ENCODE measurements around the gene LHPP. TPM values are rescaled to one million over a fixed set of nuclear protein-coding genes. Genes with fewer than 3 reads are reported as not detected.
"Not testable (repeated sequence)": the region's sequence is repeated elsewhere in the genome, so short reads cannot be mapped to it uniquely, and the experiment has no call there.

Gene LHPP
- total and polyA plus RNA-seq, 2 experiments from 2014 or later = 27.4 to 40.2 TPM

GRCh38 chr10:124433461-124433860 is 28.2 kb upstream of the LHPP start (continued):
- TF ChIP-seq ZNF462 (CRISPR knock-in tag; IDR thresholded peaks at IDR 0.05) = no peak
- no peak for TF ChIP-seq REST (IDR thresholded peaks at IDR 0.05; ENCODE audit: unreplicated experiment)
- no peak for TF ChIP-seq ZNF331 (CRISPR knock-in tag; IDR thresholded peaks at IDR 0.05; ENCODE audit: low read depth)
- no peak for TF ChIP-seq EZH2 (IDR thresholded peaks at IDR 0.05; ENCODE audit: low read depth, unreplicated experiment)

- not testable (repeated sequence) for H3K27ac ChIP-seq (ENCODE audit: low read depth); H3K27ac Mint-ChIP-seq; H3K4me3 ChIP-seq; ATAC-seq; H3K4me2 ChIP-seq; H3K27me3 Mint-ChIP-seq (ENCODE audit: insufficient read depth, low read depth, poor library complexity); H3K79me2 ChIP-seq (replicated peaks; ENCODE audit: insufficient read depth); H3F3A ChIP-seq (replicated peaks; ENCODE audit: low read depth); H3K4me1 ChIP-seq (ENCODE audit: insufficient read depth); H3K36me3 ChIP-seq (ENCODE audit: insufficient read depth); H3K4me3 Mint-ChIP-seq; H4K20me1 ChIP-seq (replicated peaks; ENCODE audit: insufficient read depth); H3K36me3 Mint-ChIP-seq (ENCODE audit: low read depth); H3K9me3 Mint-ChIP-seq; H3K27me3 ChIP-seq (ENCODE audit: insufficient read depth); H3K9me2 ChIP-seq (ENCODE audit: insufficient read depth); H3K4me1 Mint-ChIP-seq; H2AFZ ChIP-seq; DNase-seq (ENCODE audit: low spot score)
These were observed 25.9 kb upstream of the LHPP start for GRCh38 chr10:124435683-124436082.

Measured in GM23338 (cell line).